HG03432 (cell line): ENCODE measurements around the gene THBD.
"Not testable (repeated sequence)": the region's sequence is repeated elsewhere in the genome, so short reads cannot be mapped to it uniquely, and the experiment has no call there.

ENCODE experiments used
- ATAC-seq: cut with Tn5 transposase; IDR thresholded peaks from one replicate; pipeline ENCODE4 v1.9.1; 2021; ENCODE audit warnings: mild to moderate bottlenecking, moderate library complexity; ENCODE audit not compliant: unreplicated experiment

Gene THBD

DNA sequence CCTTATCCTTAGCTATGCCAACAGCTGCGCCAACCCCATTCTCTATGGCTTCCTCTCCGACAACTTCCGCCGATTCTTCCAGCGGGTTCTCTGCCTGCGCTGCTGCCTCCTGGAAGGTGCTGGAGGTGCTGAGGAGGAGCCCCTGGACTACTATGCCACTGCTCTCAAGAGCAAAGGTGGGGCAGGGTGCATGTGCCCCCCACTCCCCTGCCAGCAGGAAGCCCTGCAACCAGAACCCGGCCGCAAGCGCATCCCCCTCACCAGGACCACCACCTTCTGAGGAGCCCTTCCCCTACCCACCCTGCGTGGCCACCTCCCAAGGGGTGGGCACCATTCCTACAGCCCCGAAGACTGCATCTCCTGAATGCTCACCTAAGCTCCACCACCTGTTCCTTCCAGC, 13.1 kb downstream of the THBD start:
- ATAC-seq = no peak

DNA sequence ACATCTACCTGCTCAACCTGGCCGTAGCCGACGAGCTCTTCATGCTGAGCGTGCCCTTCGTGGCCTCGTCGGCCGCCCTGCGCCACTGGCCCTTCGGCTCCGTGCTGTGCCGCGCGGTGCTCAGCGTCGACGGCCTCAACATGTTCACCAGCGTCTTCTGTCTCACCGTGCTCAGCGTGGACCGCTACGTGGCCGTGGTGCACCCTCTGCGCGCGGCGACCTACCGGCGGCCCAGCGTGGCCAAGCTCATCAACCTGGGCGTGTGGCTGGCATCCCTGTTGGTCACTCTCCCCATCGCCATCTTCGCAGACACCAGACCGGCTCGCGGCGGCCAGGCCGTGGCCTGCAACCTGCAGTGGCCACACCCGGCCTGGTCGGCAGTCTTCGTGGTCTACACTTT, 13.7 kb downstream of the THBD start:
- ATAC-seq = no peak

DNA sequence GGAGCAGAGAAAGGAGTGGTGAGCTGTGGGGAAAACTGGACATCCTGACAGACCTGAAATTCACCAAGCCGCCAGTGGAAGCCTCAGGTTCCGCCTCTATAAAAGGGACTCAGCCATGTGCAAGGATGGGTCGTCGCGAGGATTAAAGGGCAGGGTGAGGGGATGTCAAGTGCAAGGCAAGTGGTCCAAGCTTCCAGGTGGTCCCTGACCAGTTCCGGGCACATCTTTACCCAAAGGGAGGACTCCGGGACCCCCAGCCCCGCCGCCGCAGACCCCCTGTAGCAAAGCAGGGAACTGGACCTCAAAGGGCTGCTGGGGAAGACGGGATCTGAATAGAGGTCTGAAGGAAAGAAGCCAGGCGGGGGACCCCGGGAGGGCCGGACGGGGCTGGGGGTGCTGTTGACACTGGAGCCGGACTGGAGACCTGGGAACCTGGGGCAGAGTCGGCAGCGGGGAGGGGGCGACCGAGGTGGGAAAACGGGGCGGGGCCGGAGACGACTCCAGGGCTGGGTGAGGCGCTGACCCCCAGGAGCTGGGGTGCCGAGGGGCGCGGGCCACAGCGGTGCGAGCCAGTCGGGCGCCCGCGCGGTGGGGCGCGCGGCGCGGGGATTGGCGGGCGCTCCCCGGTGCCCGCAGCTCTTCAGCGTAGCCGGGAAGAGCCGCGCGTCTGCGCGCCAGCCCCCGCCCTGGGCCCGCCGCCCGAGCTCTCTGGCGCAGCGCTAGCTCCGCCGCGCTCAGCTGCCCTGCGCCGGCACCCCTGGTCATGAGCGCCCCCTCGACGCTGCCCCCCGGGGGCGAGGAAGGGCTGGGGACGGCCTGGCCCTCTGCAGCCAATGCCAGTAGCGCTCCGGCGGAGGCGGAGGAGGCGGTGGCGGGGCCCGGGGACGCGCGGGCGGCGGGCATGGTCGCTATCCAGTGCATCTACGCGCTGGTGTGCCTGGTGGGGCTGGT, 14.5 kb downstream of the THBD start, which contains the start of gene SSTR4:
TSS of gene SSTR4 (plus strand) at position 592 of the 951 bp plus-strand sequence. CDS start at position 764, 172 bp downstream.
- ATAC-seq = no peak

DNA sequence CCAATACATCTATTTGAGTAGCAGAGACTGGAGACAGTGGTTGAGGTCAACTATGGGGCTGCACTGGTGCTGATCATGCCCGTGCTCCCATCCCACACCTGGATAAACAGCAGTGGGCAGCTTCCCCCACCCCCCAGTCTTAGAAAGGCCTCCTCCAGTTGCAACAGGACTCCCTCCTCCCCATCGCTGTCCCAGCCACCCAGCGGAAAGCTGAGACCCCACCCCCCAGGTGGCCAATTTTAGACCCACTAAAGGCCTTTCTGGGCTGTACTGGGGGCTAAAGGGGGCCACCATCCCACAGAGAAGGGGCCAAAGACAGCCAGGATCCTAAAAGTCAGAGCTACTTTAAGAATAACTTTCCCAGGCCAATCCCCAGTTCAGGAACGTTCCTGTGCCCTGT, 15.6 kb downstream of the THBD start:
- no peak for ATAC-seq

DNA sequence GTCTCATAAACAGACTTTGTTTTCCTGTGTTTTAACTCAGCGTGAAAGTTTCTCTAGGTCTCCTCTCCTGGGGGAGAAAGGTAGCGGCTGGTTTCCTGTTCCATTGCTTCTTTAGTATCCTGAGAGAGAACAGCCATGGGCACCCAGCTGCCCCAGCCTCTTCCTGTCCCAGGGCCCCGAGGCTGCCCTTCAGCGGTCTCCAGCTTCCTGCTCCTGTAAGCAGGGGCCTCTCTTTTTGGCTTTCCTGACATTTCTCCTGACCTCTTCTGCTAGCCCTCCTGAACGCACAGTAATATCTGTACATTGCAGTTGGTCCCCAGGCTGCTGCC, 16.8 kb downstream of the THBD start:
- ATAC-seq = no peak

DNA sequence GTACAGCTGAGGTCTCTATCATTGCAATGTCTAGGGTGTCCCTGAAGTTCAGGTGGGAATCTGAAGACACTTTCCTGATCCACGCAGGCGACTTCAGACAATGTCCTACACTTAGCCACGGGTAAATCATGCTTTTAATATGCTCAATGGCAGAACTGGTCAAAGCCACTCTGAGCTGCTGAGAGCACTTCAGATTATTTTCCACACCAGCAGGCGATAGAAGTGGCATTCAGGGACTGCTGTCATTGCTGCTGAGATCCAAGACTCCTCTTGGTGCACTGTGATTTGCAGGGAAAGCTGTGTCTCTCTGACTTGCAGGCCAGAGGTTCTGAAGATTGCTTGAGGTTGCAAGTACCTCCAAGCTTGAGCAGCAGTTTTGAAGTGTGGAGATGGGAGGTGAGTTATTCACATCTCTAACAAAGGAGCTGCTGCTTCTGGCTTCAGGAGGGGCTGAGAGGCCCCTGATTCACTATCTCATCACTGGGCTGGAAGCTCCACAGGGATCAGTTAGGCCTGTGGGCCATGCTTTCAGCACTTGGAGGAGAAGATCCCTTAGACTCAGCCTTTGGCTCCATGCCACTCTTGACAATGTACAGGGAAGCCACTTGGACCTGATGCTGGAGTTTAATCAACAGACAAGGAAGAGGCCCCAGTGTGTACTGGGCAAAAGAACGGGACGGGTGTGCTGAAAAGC, 17.3 kb downstream of the THBD start:
- no peak for ATAC-seq

DNA sequence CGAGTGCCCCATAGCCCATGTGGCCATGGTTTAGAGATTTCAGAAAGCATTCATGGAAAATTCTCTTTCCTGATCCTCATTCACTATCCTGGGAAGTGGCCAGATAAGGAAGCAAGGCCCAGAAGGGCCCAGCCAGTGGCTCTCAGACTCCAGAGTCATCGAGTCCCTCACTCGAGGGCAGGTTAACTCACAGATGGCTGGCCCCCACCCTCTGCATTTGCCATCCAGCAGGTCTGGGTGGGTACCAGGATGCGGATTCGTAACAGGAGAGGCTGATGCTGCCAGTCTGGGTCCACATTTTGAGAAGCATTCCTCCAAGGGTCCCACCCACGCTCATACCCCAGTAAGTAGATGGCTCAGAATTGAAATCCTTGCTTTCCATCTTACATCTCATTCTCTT, 18.1 kb downstream of the THBD start:
- ATAC-seq = no peak

DNA sequence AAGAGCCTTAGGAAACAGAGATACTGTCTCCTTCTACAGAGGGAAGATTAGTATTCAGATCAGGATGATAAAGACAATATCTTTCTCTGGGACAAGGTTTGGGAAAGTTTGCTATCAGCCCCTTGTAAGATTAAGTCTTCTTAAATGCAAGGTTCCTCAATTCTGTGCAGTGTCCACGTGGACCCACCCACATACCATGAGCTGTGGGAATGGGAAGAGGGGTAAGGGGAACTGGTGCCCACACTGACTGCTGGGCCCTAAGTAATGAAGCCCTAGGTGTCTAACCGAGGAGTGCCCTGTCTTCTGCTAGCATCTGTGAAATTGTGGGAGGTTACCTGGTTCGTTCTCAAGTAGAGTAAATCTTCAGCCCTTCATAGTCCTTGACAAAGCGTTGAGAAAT, 20.1 kb downstream of the THBD start:
- no peak for ATAC-seq

DNA sequence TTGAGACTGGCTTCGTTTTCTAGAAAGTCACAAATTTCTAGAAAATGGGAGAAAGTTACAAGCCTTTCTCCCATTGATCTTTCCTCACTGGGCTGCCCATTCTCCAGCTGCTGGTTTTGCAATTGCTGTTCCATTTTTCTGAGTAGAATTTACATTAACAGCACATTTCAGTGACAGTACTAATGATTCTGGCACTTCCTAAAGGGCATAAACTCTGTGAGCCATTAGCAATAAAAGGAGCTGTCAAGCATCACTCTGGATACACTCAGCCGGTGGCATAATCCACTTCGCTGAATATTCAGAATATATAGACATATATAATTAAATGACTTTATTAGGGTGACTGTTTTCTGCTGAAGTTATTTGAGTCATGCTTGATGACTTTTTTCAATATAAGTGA, 21.1 kb downstream of the THBD start:
- no peak for ATAC-seq

DNA sequence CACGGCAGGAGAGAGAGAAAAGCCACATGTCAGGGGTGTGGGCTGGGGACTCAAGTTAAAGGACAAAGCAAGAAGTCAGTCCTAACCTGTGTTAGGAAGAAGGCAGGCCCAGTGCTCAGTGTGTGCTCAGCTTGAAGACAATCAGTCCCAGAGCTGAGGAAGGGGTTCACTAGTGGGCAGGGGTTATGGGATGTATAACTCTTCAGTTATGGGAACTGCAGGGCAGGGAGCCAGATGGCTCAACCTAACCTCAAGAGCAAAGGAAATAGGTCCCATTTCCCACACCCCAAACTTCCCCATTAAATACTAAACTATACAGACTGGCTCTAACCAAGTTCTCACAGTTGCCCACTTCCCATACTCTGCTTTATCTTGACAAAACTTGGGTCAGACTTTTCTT, 21.8 kb downstream of the THBD start:
- ATAC-seq = no peak

DNA sequence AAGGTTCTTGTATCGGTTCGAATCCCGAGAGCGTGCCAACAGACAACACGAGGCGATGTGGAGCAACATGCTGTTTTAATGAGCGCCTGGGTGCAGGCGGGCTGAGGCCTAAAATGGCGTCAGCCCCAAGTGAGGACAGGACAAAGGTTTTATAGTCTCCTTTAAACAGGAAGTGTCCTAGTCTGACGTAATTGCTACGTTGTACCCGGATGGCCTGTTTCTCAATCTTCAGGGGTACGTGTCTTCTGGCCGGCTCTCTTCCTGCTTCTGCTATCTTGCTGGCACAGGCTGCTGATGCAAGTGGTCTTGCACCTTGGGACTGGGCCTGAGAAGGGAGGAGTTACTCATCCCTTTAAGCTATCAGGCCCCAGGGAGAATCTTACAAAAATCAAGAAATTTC, 24.0 kb downstream of the THBD start:
- not testable (repeated sequence) for ATAC-seq

DNA sequence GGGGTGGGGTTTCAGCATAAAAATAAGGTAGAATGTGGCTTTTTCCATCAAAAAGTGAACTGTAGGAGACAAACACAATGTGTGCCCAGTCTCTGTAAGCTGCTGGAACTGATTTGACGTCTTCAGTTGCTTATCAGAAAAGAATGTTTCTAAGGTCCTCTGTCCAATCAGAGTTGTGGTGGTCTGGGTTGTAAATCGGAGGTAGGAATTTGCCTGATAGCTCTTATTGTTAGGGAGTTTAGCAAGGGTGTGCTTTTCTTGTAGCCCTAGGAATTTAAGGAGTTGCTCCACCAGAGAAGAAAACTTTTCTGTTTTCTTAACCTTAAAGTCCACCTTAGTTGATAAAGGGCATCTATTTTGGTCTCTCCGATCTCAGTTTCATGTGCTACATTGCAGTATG, 24.8 kb downstream of the THBD start:
- ATAC-seq = no peak

DNA sequence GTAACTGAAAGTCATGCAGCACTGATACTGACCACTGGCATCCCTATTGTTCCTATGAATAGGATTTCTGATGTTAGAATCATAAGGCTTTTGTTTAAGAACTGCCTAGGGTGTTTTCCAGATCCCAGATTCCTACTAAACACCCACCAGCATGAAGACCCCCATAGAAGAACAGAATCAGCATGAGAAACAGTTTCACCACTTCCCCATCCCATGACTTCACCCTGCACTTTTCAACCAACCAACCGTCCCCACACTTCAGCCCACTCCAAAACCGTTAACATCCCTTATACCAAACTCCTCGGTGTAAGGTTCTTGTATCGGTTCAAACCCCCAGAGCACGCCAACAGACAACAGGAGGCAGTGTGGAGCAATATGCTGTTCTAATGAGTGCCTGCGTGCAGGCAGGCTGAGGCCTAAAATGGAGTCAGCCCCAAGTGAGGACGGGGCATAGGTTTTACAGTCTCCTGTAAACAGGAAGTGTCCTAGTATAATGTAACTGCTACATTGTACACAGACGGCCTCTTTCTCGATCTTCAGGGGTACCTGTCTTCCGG, 25.8 kb downstream of the THBD start:
- no peak for ATAC-seq

DNA sequence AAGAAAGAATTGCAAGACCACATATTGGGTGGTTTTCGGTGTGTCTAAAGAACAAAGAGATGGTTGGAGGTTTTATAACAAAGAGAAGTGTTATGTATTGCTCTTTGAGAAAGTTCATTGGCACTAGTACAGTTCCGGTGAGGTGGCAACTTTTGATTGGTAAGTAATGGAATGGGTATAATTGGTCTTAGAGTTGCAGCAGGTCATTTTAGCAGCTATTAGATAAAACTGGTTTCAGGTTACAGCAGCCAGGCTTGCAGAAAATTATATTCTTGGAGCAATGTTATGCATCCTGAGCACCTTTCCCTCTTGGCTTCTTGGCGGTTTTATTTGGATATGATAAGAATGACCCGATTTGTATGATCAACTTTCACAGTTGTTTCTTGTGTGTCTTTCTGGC, 26.6 kb downstream of the THBD start:
- no peak for ATAC-seq

DNA sequence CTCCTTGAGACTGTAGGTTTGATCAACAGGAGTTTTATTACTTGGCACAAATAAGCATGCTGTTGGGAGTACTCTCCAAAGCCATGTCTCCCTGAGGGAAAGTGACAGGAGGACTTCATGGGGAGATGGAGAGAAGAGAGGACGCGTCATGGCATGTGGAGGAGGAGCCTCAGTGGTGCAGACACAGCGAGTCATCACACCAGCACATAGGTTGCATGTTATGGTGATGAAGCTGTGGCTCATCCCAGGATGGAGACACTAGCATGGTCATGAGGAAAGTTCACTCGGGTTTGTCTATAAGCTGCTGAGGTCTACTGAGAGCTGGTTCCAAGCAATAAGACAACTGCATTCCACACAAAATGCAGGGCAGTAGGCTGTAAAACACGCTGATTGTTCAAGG, 27.5 kb downstream of the THBD start:
- ATAC-seq = no peak

DNA sequence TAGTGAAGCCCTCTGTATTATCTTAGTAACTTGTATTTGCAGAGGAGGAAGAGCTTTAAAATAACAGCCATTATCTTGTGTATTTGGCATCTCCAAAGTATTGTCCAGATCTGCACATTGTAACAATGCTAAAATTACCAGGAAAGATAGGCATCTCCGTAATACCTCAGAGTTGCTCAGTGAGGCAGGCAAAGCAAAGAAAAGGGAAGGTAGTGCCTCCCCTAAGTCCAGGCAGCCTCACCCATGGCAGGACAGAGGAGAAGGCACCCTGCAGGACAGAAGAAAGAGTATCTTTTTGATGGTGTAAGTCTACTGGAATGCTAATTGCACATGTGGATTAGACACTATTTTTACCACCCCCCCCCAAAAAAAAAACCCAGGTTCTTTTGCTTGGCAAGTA, 27.9 kb downstream of the THBD start:
- no peak for ATAC-seq

DNA sequence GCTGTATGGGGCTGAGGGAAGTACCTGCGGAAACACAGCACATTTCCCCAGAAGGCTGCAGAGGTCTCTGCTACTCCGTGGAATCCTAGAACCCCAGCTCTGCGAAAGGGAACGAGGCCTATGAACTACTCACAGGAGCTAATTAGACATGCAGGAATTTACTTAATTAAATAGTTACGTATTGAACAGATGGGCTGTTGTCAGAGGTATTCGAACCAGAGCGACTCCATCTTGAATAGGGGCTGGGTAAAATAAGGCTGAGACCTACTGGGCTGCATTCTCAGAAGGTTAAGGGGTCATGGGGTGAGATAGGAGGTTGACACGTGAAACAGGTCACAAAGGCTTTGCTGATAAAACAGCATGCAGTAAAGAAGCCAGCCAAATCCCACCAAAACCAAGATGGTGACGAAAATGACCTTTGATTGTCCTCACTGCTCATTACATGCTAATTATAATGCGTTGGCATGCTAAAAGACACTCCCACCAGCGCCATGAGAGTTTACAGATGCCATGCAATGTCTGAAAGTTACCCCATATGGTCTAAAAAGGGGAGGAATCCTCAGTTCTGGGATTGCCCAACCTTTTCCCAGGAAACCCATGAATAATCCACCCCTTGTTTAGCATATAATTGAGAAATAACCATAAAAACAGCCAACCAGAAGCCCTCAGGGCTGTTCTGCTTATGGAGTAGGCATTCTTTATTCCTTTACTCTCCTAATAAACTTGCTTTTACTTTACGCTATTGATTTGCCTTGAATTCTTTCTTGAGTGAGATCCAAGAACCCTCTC, 29.0 kb downstream of the THBD start:
- no peak for ATAC-seq

DNA sequence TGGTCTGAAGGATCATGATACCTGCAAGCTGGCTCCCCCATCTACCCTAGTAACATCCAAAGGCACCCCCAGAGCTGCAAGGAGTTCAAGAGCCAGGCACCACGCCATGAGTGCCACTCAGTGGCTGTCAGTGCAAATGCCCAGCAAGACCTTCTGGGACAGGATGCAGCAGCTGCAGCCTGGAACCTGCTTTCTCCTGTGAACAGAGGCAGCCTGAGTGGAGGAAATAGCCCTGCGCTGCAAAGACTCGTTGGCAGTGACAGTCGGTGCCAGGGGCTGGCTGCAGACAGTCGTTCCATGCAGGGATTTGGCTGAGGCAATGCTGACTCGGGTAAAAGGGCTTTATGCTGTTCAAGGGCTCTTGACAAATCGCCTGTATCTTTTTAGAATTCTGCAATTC, 30.1 kb downstream of the THBD start:
- no peak for ATAC-seq

DNA sequence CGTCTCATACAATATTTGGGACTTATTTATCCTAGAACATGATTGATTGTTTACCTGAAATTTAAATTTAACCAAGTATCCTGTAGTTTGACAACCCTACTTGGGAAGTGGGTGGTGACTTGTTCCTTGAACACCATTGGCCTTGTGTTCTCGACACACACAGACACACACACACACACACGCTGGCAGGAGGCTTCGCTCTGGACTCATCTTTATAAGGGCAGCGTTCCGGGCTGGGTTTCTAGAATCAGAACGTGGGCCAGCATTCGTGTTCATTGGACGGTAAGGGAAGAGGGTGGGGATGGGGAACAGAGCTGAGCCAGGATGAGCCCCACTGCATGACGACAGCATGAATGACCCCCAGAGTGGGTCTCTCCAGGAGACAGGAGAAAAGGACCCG, 30.5 kb downstream of the THBD start:
- ATAC-seq = no peak

DNA sequence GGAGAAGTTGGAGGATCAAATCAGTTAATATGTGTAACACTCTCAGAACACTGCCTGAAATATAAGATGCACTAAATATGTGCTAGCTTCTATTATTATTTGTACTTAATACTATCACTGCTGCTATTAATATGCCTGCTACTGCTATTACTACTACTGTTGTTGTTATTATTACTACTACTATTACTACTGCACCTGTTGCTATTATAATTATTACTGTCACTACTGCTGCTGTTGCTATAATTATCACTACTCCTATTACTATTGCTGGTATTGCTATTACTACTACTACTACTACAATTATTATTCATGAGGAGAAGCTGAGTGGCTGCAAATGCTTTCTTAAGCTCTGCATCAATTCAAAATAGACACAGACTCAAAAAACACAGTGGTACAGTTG, 31.0 kb downstream of the THBD start:
- ATAC-seq = no peak

DNA sequence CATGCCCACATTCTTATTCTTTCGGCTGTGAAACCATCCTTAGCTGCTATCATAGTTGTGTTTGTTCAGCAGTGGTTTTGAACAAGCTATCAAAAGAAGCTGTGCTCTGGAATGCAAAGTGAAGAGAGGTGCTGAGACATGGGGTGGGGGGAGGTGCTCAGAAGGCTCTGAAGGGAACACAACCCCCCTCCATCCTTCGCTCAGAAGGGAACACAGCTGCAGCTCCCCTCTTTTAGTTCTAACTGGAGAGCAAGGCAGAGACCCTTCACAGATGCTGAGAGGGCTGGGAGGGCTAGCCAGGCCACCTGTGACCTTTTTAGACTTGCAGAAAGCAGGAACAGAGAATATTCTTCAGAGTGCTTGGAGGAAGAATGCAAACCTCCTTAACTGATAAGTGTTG, 32.0 kb downstream of the THBD start:
- no peak for ATAC-seq
